ENCODE measurements around the gene NR2F1-AS1. TPM values are rescaled to one million over a fixed set of nuclear protein-coding genes. Genes with fewer than 3 reads are reported as not detected.

The NR2F1-AS1 gene
- polyA plus RNA-seq, 2 of the 4 experiments (the other 2 are of a cell fraction), result 5.5 to 8.3 TPM

DNA sequence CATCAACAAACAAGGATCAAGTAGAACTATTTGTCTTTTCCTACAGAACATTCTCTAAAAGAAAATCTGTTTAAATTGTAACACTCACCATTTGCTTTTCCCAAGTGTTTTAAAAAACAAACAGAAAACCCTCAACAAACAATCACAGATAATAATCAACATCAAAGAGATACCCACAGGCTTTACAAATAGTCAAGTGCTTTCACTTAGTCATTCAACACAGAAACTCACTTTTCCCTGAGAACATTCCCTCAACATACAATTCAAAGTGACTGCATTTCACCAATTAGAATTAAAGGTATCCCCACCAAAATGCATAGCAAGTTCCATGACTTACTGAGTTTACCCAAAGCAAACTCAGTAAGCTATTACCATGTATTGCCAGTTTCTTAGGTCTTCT is 144.9 kb downstream of the NR2F1-AS1 start:
- FAIRE-seq (no peak), DNase-seq (ENCODE audit: low read depth in 1 of 2, low spot score in 1 of 2) (no peak), ATAC-seq (no peak)
- H3K9me3 ChIP-seq, result no peaks in the 10 kb centered on the region
- POLR2A ChIA-PET, result no interaction called here
- no peak overlapping the region for H3K27ac ChIP-seq
- H3K4me1 ChIP-seq, result peaks cover 4% of the 10 kb centered on the region; the same call in 1 of the 3 replicates
- CTCF ChIA-PET, result no interaction called here
- TF ChIP-seq HEYL (CRISPR knock-in tag; IDR thresholded peaks at IDR 0.05) (no peak), HOXB13 (CRISPR knock-in tag; IDR thresholded peaks at IDR 0.05; ENCODE audit: low read depth) (no peak), KDM1A (IDR thresholded peaks at IDR 0.05; ENCODE audit: low read depth) (no peak), EP300 (IDR thresholded peaks at IDR 0.05) (no peak), RNF2 (IDR thresholded peaks at IDR 0.05; ENCODE audit: borderline replicate concordance, low read depth) (no peak), HOXA7 (CRISPR knock-in tag; IDR thresholded peaks at IDR 0.05) (no peak), CHD2 (IDR thresholded peaks at IDR 0.05; ENCODE audit: low read length, partially characterized antibody) (no peak), KDM5A (IDR thresholded peaks at IDR 0.05) (no peak), CBX2 (IDR thresholded peaks at IDR 0.05; ENCODE audit: borderline replicate concordance, low read depth) (no peak), CEBPB (IDR thresholded peaks at IDR 0.05) (no peak), POLR2AphosphoS2 (conservative IDR thresholded peaks at IDR 0.05; ENCODE audit: low read length) (no peak), EHMT2 (IDR thresholded peaks at IDR 0.05; ENCODE audit: low read depth) (no peak), PHF8 (IDR thresholded peaks at IDR 0.05; ENCODE audit: borderline replicate concordance, low read depth) (no peak), ESRRA (IDR thresholded peaks at IDR 0.05; ENCODE audit: borderline replicate concordance, low read length) (no peak), ZNF302 (CRISPR knock-in tag; IDR thresholded peaks at IDR 0.05) (no peak)
- TF ChIP-seq, protein P1, sequence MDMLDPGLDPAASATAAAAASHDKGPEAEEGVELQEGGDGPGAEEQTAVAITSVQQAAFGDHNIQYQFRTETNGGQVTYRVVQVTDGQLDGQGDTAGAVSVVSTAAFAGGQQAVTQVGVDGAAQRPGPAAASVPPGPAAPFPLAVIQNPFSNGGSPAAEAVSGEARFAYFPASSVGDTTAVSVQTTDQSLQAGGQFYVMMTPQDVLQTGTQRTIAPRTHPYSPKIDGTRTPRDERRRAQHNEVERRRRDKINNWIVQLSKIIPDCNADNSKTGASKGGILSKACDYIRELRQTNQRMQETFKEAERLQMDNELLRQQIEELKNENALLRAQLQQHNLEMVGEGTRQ (IDR thresholded peaks at IDR 0.05), result no peak
- TF ChIP-seq, protein P2, sequence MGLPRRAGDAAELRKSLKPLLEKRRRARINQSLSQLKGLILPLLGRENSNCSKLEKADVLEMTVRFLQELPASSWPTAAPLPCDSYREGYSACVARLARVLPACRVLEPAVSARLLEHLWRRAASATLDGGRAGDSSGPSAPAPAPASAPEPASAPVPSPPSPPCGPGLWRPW (IDR thresholded peaks at IDR 0.05), result no peak
- TF ChIP-seq, protein P3, sequence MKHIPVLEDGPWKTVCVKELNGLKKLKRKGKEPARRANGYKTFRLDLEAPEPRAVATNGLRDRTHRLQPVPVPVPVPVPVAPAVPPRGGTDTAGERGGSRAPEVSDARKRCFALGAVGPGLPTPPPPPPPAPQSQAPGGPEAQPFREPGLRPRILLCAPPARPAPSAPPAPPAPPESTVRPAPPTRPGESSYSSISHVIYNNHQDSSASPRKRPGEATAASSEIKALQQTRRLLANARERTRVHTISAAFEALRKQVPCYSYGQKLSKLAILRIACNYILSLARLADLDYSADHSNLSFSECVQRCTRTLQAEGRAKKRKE (CRISPR knock-in tag; IDR thresholded peaks at IDR 0.05; ENCODE audit: low read depth), result no peak
- TF ChIP-seq, protein P4, sequence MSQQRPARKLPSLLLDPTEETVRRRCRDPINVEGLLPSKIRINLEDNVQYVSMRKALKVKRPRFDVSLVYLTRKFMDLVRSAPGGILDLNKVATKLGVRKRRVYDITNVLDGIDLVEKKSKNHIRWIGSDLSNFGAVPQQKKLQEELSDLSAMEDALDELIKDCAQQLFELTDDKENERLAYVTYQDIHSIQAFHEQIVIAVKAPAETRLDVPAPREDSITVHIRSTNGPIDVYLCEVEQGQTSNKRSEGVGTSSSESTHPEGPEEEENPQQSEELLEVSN (IDR thresholded peaks at IDR 0.05; ENCODE audit: borderline replicate concordance, low read depth), result no peak
- TF ChIP-seq, protein P5, sequence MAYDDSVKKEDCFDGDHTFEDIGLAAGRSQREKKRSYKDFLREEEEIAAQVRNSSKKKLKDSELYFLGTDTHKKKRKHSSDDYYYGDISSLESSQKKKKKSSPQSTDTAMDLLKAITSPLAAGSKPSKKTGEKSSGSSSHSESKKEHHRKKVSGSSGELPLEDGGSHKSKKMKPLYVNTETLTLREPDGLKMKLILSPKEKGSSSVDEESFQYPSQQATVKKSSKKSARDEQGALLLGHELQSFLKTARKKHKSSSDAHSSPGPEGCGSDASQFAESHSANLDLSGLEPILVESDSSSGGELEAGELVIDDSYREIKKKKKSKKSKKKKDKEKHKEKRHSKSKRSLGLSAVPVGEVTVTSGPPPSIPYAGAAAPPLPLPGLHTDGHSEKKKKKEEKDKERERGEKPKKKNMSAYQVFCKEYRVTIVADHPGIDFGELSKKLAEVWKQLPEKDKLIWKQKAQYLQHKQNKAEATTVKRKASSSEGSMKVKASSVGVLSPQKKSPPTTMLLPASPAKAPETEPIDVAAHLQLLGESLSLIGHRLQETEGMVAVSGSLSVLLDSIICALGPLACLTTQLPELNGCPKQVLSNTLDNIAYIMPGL (CRISPR knock-in tag; IDR thresholded peaks at IDR 0.05; ENCODE audit: borderline replicate concordance), result no peak
- no peak overlapping the region for H3K4me3 ChIP-seq
- no peak overlapping the region for H3K4me2 ChIP-seq

DNA sequence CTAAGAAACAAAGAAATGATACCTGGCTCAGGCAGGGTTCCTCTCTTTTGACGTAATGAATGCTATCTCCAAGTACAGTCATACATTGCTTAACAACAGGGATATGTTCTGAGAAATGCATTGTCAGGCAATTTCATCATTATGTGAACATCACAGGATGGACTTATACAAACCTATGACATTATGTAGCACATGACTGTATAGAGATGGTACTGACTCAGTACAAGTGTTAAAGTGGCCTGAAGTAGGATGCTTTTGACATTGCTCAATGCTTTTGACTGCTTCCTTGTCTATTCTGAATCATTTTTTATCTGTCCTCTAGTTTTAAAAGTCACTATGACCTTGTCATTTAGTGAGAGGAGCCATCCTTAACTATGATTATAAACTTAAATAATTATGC is 147.6 kb downstream of the NR2F1-AS1 start:
- Histone ChIP-seq H3K4me3 (no peak overlapping the region), H3K4me2 (no peak overlapping the region), H3K27ac (no peak overlapping the region), H3K9me3 (no peaks in the 10 kb centered on the region), H3K4me1 (peaks cover 15% of the 10 kb centered on the region; the same call in 2 of the 3 replicates)
- ChIA-PET POLR2A (no interaction called here), CTCF (no interaction called here)
- ATAC-seq (peak; percentile 34 to 96; a peak in 5 of 6 replicates), DNase-seq (ENCODE audit: low read depth in 1 of 2, low spot score in 1 of 2) (peak in 1 of 2 experiments; percentile 36), FAIRE-seq (no peak)
- TF ChIP-seq, protein P6, sequence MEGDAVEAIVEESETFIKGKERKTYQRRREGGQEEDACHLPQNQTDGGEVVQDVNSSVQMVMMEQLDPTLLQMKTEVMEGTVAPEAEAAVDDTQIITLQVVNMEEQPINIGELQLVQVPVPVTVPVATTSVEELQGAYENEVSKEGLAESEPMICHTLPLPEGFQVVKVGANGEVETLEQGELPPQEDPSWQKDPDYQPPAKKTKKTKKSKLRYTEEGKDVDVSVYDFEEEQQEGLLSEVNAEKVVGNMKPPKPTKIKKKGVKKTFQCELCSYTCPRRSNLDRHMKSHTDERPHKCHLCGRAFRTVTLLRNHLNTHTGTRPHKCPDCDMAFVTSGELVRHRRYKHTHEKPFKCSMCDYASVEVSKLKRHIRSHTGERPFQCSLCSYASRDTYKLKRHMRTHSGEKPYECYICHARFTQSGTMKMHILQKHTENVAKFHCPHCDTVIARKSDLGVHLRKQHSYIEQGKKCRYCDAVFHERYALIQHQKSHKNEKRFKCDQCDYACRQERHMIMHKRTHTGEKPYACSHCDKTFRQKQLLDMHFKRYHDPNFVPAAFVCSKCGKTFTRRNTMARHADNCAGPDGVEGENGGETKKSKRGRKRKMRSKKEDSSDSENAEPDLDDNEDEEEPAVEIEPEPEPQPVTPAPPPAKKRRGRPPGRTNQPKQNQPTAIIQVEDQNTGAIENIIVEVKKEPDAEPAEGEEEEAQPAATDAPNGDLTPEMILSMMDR (IDR thresholded peaks at IDR 0.05), result no peak
- TF ChIP-seq MAFK (IDR thresholded peaks at IDR 0.05; ENCODE audit: partially characterized antibody) (peak; percentile 86), CEBPB (IDR thresholded peaks at IDR 0.05) (peak; percentile 3 to 40; a peak in 2 of 4 replicates), FOSL2 (IDR thresholded peaks at IDR 0.05) (no peak; the same call in 1 of the 2 replicates), FOSL2 (CRISPR knock-in tag; IDR thresholded peaks at IDR 0.05) (peak; percentile 42), NR3C1 (IDR thresholded peaks at IDR 0.05) (no peak), JUNB (IDR thresholded peaks at IDR 0.05) (peak; percentile 50; the same call in 1 of the 2 replicates)
- WGBS (ENCODE audit: missing lambda C conversion rate), result 83% methylated on average over 1 of the region's 1 CpG

Measured in A549 (cell line).